H9 (cell line): ENCODE data around the gene RPS19BP1. TPM values are rescaled to one million over a fixed set of nuclear protein-coding genes. Genes with fewer than 3 reads are reported as not detected.

Experiments used
- DNase-seq: peaks from one replicate; pipeline ENCODE4 v3.0.0-alpha.2; 2017
- H2AFZ ChIP-seq: one replicate; pipeline ENCODE4 v1.6.1; 2013; ENCODE audit warnings: mild to moderate bottlenecking, low read length, control low read depth, moderate library complexity
- H2AK5ac ChIP-seq: 2 replicates; pipeline ENCODE4 v1.6.1; 2013; ENCODE audit warnings: low read length, control low read depth, mixed read lengths; ENCODE audit not compliant: insufficient read length
- H2BK120ac ChIP-seq: one replicate; pipeline ENCODE4 v1.6.1; 2013; ENCODE audit warnings: low read depth, mild to moderate bottlenecking, low read length, control low read depth, inconsistent platforms; ENCODE audit not compliant: poor library complexity, severe bottlenecking
- H2BK12ac ChIP-seq: 2 replicates; pipeline ENCODE4 v1.6.1; 2013; ENCODE audit warnings: low read length, control low read depth, mixed read lengths, low read depth; ENCODE audit not compliant: insufficient read length
- H2BK15ac ChIP-seq: 2 replicates; pipeline ENCODE4 v1.6.1; 2013; ENCODE audit warnings: low read depth, low read length, control low read depth
- H2BK20ac ChIP-seq: one replicate; pipeline ENCODE4 v1.6.1; 2013; ENCODE audit warnings: low read depth, mild to moderate bottlenecking, low read length, control low read depth, inconsistent platforms; ENCODE audit not compliant: poor library complexity, severe bottlenecking
- H2BK5ac ChIP-seq: 2 replicates; pipeline ENCODE4 v1.6.1; 2013; ENCODE audit warnings: low read length, control low read depth, mixed read lengths; ENCODE audit not compliant: insufficient read length
- H3K14ac ChIP-seq: 2 replicates; pipeline ENCODE4 v1.6.1; 2013; ENCODE audit warnings: low read length, control low read depth; ENCODE audit not compliant: insufficient read depth
- H3K18ac ChIP-seq: 2 replicates; pipeline ENCODE4 v1.6.1; 2013; ENCODE audit warnings: low read depth, mild to moderate bottlenecking, mixed read lengths, low read length, control low read depth; ENCODE audit not compliant: insufficient read length
- H3K23ac ChIP-seq: 2 replicates; pipeline ENCODE4 v1.6.1; 2013; ENCODE audit warnings: low read length, control low read depth, mixed read lengths, low read depth; ENCODE audit not compliant: insufficient read length
- H3K23me2 ChIP-seq: 2 replicates; pipeline ENCODE4 v1.6.1; 2013; ENCODE audit warnings: low read depth, mild to moderate bottlenecking, mixed read lengths, low read length, control low read depth; ENCODE audit not compliant: insufficient read length, poor library complexity, severe bottlenecking
- H3K27ac ChIP-seq: 2 replicates; pipeline ENCODE4 v1.5.1; 2013; ENCODE audit warnings: low read length, control low read depth, mixed read lengths, low read depth; ENCODE audit not compliant: insufficient read length
- H3K27me3 ChIP-seq: 2 replicates; pipeline ENCODE4 v1.6.1; 2013; ENCODE audit warnings: low read length, control low read depth, inconsistent platforms; ENCODE audit not compliant: insufficient read depth
- H3K4ac ChIP-seq: 2 replicates; pipeline ENCODE4 v1.6.1; 2013; ENCODE audit warnings: low read depth, mild to moderate bottlenecking, control low read depth, inconsistent platforms, low read length, moderate library complexity
- H3K4me1 ChIP-seq: 2 replicates; pipeline ENCODE4 v1.6.1; 2013; ENCODE audit warnings: low read length, control low read depth, inconsistent platforms; ENCODE audit not compliant: insufficient read depth
- H3K4me2 ChIP-seq: 2 replicates; pipeline ENCODE4 v1.6.1; 2013; ENCODE audit warnings: low read length, control low read depth, mixed read lengths; ENCODE audit not compliant: insufficient read length, insufficient read depth
- H3K56ac ChIP-seq: 2 replicates; pipeline ENCODE4 v1.6.1; 2013; ENCODE audit warnings: low read depth, mild to moderate bottlenecking, mixed read lengths, low read length, control low read depth; ENCODE audit not compliant: insufficient read length
- H3K79me1 ChIP-seq: 2 replicates; pipeline ENCODE4 v1.6.1; 2013; ENCODE audit warnings: low read depth, mild to moderate bottlenecking, moderate library complexity, low read length, control low read depth, inconsistent platforms; ENCODE audit not compliant: insufficient read depth, poor library complexity, severe bottlenecking
- H3K79me2 ChIP-seq: 2 replicates; pipeline ENCODE4 v1.6.1; 2013; ENCODE audit warnings: low read length, control low read depth, inconsistent platforms; ENCODE audit not compliant: insufficient read depth
- H3K9ac ChIP-seq: 2 replicates; pipeline ENCODE4 v1.6.1; 2013; ENCODE audit warnings: low read length, control low read depth, mixed read lengths; ENCODE audit not compliant: insufficient read length; ENCODE audit errors: extremely low read depth
- H3K9me3 ChIP-seq: one replicate; pipeline ENCODE4 v1.6.1; 2013; ENCODE audit warnings: low read depth, low read length, inconsistent platforms; ENCODE audit not compliant: control insufficient read depth
- H3T11ph ChIP-seq: one replicate; pipeline ENCODE4 v1.6.1; 2013; ENCODE audit warnings: mild to moderate bottlenecking, low read length, control low read depth, inconsistent platforms
- H4K20me1 ChIP-seq: one replicate; pipeline ENCODE4 v1.6.1; 2013; ENCODE audit not compliant: control insufficient read depth, insufficient read length, insufficient read depth
- H4K5ac ChIP-seq: 2 replicates; pipeline ENCODE4 v1.6.1; 2013; ENCODE audit warnings: low read depth, mild to moderate bottlenecking, mixed read lengths, low read length, control low read depth; ENCODE audit not compliant: insufficient read length
- H4K8ac ChIP-seq: replicated peaks from 2 replicates; pipeline ENCODE4 v1.6.1; 2013; ENCODE audit warnings: low read length, control low read depth, mixed read lengths, low read depth; ENCODE audit not compliant: insufficient read length
- H4K91ac ChIP-seq: 2 replicates; pipeline ENCODE4 v1.6.1; 2013; ENCODE audit warnings: low read depth, mild to moderate bottlenecking, moderate library complexity, mixed read lengths, low read length, control low read depth; ENCODE audit not compliant: insufficient read length
- H3K27ac Mint-ChIP-seq, 3 experiments: 2 replicates in 2 of 3; 3 replicates in 1 of 3; pipeline ENCODE4 v1.8.0; 2020 to 2021; ENCODE audit warnings: mixed read lengths in 3 of 3, mild to moderate bottlenecking in 1 of 3, moderate library complexity in 1 of 3
- H3K27me3 Mint-ChIP-seq: 2 replicates; pipeline ENCODE4 v1.8.0; 2021; ENCODE audit warnings: low read depth, mild to moderate bottlenecking, moderate library complexity, mixed read lengths
- H3K36me3 Mint-ChIP-seq, 3 experiments: 2 replicates in 2 of 3; 3 replicates in 1 of 3; pipeline ENCODE4 v1.8.0; 2020 to 2021; ENCODE audit warnings: low read depth in 3 of 3, mixed read lengths in 3 of 3; ENCODE audit not compliant: insufficient read depth in 1 of 3
- H3K4me1 Mint-ChIP-seq, 2 experiments: 2 replicates each; pipeline ENCODE4 v1.8.0; 2020; ENCODE audit warnings: mixed read lengths in 2 of 2
- H3K4me3 Mint-ChIP-seq, 2 experiments: 2 replicates in 1 of 2; 3 replicates in 1 of 2; pipeline ENCODE4 v1.8.0; 2020 to 2021; ENCODE audit warnings: mild to moderate bottlenecking in 2 of 2, mixed read lengths in 2 of 2, moderate library complexity in 1 of 2
- H3K9me3 Mint-ChIP-seq, 2 experiments: 2 replicates in 1 of 2; 3 replicates in 1 of 2; pipeline ENCODE4 v1.8.0; 2020; ENCODE audit warnings: mild to moderate bottlenecking in 2 of 2, mixed read lengths in 2 of 2, moderate library complexity in 1 of 2
- WGBS: extraction: QIAGEN DNeasy Blood & Tissue Kit; methylation state at CpG from one replicate; pipeline ENCODE4 v1.1.7; 2013; ENCODE audit warnings: missing lambda C conversion rate, low lambda C conversion rate, mixed read lengths; ENCODE audit not compliant: insufficient read length; ENCODE audit errors: extremely low coverage; 5-methylcytosine and 5-hydroxymethylcytosine counted together
- total RNA-seq: library from RNA; stranded (reverse); gene quantifications from 2 replicates; pipeline ENCODE4 v1.2.1, GENCODE V29; 2021
- TF ChIP-seq, protein P1 (sequence below): fragments of 200-600 bp; sonication (generic); conservative IDR thresholded peaks from 3 replicates; pipeline ENCODE4 v1.8.0; 2021; ENCODE audit warnings: antibody characterized with exemption, mild to moderate bottlenecking

RPS19BP1 gene
- total RNA-seq, 1 experiment from 2014 or later = 65.0 TPM

DNA sequence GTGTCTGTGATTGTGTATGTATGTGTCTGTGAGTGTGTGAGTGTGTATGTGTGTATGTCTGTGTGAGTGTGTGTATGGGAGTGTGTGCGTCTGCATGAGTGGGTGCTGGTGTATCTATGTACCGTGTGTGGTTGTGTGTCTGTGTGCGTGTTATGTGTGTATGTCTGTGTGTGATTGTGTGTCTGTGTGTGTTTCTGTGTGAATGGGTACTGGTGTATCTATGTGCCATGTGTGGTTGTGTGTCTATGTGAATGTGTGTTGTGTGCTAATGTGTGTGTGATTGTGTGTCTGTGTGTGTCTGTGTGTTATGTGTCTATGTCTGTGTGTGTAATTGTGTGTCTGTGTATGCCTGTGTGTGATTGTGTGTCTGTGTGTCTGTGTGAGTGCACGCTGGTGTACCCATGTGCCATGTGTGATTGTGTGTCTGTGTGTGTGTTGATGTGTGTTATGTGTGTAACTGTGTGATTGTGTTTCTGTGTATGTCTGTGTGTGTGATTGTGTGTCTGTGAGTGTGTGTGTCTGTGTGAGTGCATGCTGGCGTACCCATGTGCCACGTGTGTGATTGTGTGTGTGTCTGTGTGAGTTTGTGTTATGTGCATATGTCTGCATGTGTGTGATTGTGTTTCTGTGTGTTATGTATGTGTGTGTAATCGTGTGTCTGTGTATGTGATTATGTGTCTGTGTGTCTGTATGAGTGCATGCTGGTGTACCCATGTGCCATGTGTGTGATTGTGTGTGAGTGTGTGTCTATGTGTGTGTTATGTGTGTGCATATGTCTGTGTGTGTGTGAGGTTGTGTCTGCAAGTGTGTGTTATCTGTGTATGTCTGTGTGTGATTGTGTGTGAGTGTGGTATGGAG lies 31.3 kb upstream of the RPS19BP1 start:
- no peak overlapping the region for H3T11ph ChIP-seq
- no peaks in the 10 kb centered on the region for H3K23me2 ChIP-seq
- no peak overlapping the region for H3K14ac ChIP-seq
- H3K4ac ChIP-seq = no peak overlapping the region
- no peak overlapping the region for H2BK5ac ChIP-seq
- H3K9me3 ChIP-seq = no peaks in the 10 kb centered on the region
- no peak overlapping the region for H3K18ac ChIP-seq
- no peak for DNase-seq
- no peak overlapping the region for H3K27ac ChIP-seq
- TF ChIP-seq, protein P1, sequence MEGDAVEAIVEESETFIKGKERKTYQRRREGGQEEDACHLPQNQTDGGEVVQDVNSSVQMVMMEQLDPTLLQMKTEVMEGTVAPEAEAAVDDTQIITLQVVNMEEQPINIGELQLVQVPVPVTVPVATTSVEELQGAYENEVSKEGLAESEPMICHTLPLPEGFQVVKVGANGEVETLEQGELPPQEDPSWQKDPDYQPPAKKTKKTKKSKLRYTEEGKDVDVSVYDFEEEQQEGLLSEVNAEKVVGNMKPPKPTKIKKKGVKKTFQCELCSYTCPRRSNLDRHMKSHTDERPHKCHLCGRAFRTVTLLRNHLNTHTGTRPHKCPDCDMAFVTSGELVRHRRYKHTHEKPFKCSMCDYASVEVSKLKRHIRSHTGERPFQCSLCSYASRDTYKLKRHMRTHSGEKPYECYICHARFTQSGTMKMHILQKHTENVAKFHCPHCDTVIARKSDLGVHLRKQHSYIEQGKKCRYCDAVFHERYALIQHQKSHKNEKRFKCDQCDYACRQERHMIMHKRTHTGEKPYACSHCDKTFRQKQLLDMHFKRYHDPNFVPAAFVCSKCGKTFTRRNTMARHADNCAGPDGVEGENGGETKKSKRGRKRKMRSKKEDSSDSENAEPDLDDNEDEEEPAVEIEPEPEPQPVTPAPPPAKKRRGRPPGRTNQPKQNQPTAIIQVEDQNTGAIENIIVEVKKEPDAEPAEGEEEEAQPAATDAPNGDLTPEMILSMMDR = no peak
- no peak overlapping the region for H2AK5ac ChIP-seq
- H3K23ac ChIP-seq = no peak overlapping the region
- H3K4me1 Mint-ChIP-seq = peaks cover 4 to 11% of the 10 kb centered on the region in 2 experiments
- H3K9me3 Mint-ChIP-seq = peaks cover 7 to 8% of the 10 kb centered on the region in 2 experiments
- no peak overlapping the region for H3K27ac Mint-ChIP-seq
- H4K20me1 ChIP-seq = no peaks in the 10 kb centered on the region
- no peak overlapping the region for H2BK120ac ChIP-seq
- no peak overlapping the region for H4K5ac ChIP-seq
- no peaks in the 10 kb centered on the region for H3K79me2 ChIP-seq
- no peak overlapping the region for H3K4me2 ChIP-seq
- H3K4me1 ChIP-seq = no peaks in the 10 kb centered on the region
- peaks cover 6% of the 10 kb centered on the region for H3K27me3 Mint-ChIP-seq
- H3K4me3 Mint-ChIP-seq = no peak overlapping the region
- H2BK15ac ChIP-seq = no peak overlapping the region
- peaks cover 6% of the 10 kb centered on the region; the same call in 1 of the 2 replicates for H3K27me3 ChIP-seq
- no peak overlapping the region for H4K91ac ChIP-seq
- H2BK12ac ChIP-seq = no peak overlapping the region
- WGBS = no CpG with 5 or more reads among the region's 7 CpGs
- no peak overlapping the region for H3K56ac ChIP-seq
- H3K9ac ChIP-seq = no peak overlapping the region
- H4K8ac ChIP-seq = no peak overlapping the region
- H2BK20ac ChIP-seq = no peak overlapping the region
- H3K79me1 ChIP-seq = no peaks in the 10 kb centered on the region
- peaks cover 0 to 5% (median 0%) of the 10 kb centered on the region in 3 experiments; a peak in 1 of 7 replicates for H3K36me3 Mint-ChIP-seq
- H2AFZ ChIP-seq = no peak overlapping the region
